ENCODE data around the gene FOXRED1. TPM values are rescaled to one million over a fixed set of nuclear protein-coding genes. Genes with fewer than 3 reads are reported as not detected.

Gene FOXRED1
- total RNA-seq, 1 donor from 2014 or later: 16.3 TPM

DNA sequence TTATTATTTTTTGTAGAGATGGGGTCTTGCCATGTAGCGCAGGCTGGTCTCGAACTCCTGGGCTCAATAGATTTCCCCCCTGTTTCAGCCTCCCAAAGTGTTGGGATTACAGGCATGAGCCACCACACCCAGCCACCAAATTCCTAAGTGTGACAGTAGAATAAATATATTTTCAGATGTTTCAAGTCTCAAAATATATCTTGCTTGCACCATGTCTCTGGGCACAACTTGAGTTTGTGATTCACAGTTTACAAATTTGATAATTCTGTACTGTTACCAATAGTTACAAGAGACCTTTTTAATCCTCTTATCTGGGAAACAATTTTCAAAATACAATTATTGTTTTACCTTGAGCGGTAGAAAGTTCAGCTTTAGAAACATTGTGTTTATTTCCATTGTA, 54.0 kb downstream of the FOXRED1 start:
- Histone ChIP-seq H3K79me2 (ENCODE audit: insufficient read depth, low read length) (no peaks in the 10 kb centered on the region), H3K4me2 (ENCODE audit: low read length) (no peak overlapping the region), H4K20me1 (ENCODE audit: insufficient read depth, low read length) (no peaks in the 10 kb centered on the region), H3K27ac (ENCODE audit: low read depth, low read length) (no peak overlapping the region), H2AFZ (ENCODE audit: low read depth, low read length) (no peak overlapping the region), H3K36me3 (ENCODE audit: insufficient read depth, low read length) (no peaks in the 10 kb centered on the region), H3K9me3 (ENCODE audit: insufficient read depth, low read depth, low read length) (no peaks in the 10 kb centered on the region), H3K4me1 (ENCODE audit: insufficient read depth, low read length) (peaks cover 15% of the 10 kb centered on the region), H3K4me3 (ENCODE audit: insufficient read depth, low read depth, low read length) (no peak overlapping the region), H3K27me3 (ENCODE audit: insufficient read depth, low read length) (no peaks in the 10 kb centered on the region), H3K9ac (ENCODE audit: low read length) (no peak overlapping the region)
- Mint-ChIP-seq H3K36me3 (ENCODE audit: low read depth, unreplicated experiment) (no peaks in the 10 kb centered on the region), H3K27me3 (ENCODE audit: low read depth, unreplicated experiment) (no peaks in the 10 kb centered on the region), H3K27ac (ENCODE audit: unreplicated experiment) (no peak overlapping the region), H3K4me3 (ENCODE audit: unreplicated experiment) (no peak overlapping the region), H3K4me1 (ENCODE audit: low read depth, unreplicated experiment) (peaks cover 20% of the 10 kb centered on the region), H3K9me3 (ENCODE audit: unreplicated experiment) (peaks cover 3% of the 10 kb centered on the region)
- TF ChIP-seq EZH2 (IDR thresholded peaks at IDR 0.05; ENCODE audit: insufficient read depth, low read length): no peak
- TF ChIP-seq, protein P1, sequence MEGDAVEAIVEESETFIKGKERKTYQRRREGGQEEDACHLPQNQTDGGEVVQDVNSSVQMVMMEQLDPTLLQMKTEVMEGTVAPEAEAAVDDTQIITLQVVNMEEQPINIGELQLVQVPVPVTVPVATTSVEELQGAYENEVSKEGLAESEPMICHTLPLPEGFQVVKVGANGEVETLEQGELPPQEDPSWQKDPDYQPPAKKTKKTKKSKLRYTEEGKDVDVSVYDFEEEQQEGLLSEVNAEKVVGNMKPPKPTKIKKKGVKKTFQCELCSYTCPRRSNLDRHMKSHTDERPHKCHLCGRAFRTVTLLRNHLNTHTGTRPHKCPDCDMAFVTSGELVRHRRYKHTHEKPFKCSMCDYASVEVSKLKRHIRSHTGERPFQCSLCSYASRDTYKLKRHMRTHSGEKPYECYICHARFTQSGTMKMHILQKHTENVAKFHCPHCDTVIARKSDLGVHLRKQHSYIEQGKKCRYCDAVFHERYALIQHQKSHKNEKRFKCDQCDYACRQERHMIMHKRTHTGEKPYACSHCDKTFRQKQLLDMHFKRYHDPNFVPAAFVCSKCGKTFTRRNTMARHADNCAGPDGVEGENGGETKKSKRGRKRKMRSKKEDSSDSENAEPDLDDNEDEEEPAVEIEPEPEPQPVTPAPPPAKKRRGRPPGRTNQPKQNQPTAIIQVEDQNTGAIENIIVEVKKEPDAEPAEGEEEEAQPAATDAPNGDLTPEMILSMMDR (IDR thresholded peaks at IDR 0.05; ENCODE audit: insufficient read depth, low read depth, low read length): no peak
- no peak for DNase-seq (ENCODE audit: low read depth)
- no peak for FAIRE-seq

DNA sequence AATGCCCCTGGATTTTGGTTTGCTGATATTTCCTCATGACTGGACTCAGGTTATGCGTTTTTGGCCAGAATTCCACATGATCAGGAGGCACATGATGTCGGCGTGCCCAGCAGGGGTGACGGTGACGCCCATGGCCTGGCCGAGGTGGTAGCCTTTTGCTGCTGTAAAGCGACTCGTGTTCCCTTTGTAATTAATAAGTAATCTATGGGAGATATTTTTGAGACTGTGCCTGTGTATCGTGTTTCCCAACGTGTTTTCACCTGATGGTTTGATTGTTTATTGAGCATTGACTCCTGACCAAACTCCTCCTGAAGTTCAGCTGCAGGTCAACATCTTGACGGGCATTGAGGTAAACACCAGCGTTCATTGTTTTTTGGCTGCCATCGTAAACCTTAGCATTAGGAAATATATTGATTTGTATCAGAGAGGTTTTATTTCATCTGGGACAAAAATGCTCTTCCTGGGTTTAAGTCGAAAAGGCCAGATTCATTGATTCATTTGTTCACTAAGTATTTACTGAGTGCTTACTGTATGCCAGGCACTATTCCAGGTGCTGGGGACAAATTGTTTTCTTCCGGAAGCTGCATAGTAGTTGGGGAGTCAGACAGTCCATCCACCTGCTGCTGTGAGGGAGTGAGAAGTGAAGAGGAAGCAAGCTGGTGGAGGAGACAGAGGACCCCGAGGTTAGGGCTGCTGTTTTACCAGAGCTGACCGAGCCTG, 58.5 kb downstream of the FOXRED1 start:
- Mint-ChIP-seq H3K9me3 (ENCODE audit: unreplicated experiment) (peaks cover 1% of the 10 kb centered on the region), H3K4me3 (ENCODE audit: unreplicated experiment) (no peak overlapping the region), H3K4me1 (ENCODE audit: low read depth, unreplicated experiment) (peaks cover 11% of the 10 kb centered on the region), H3K27me3 (ENCODE audit: low read depth, unreplicated experiment) (no peaks in the 10 kb centered on the region), H3K36me3 (ENCODE audit: low read depth, unreplicated experiment) (peaks cover 8% of the 10 kb centered on the region), H3K27ac (ENCODE audit: unreplicated experiment) (no peak overlapping the region)
- H3K4me3 ChIP-seq (ENCODE audit: insufficient read depth, low read depth, low read length): no peak overlapping the region
- no peaks in the 10 kb centered on the region for H3K9me3 ChIP-seq (ENCODE audit: insufficient read depth, low read depth, low read length)
- no peak overlapping the region for H3K9ac ChIP-seq (ENCODE audit: low read length)
- TF ChIP-seq, protein P1 (IDR thresholded peaks at IDR 0.05; ENCODE audit: insufficient read depth, low read depth, low read length): no peak
- TF ChIP-seq EZH2 (IDR thresholded peaks at IDR 0.05; ENCODE audit: insufficient read depth, low read length): no peak
- H3K4me1 ChIP-seq (ENCODE audit: insufficient read depth, low read length): peaks cover 8% of the 10 kb centered on the region
- H2AFZ ChIP-seq (ENCODE audit: low read depth, low read length): no peak overlapping the region
- DNase-seq (ENCODE audit: low read depth) (no peak), FAIRE-seq (no peak)
- no peaks in the 10 kb centered on the region for H3K27me3 ChIP-seq (ENCODE audit: insufficient read depth, low read length)
- no peaks in the 10 kb centered on the region for H3K79me2 ChIP-seq (ENCODE audit: insufficient read depth, low read length)
- H4K20me1 ChIP-seq (ENCODE audit: insufficient read depth, low read length): peaks cover 1% of the 10 kb centered on the region
- H3K27ac ChIP-seq (ENCODE audit: low read depth, low read length): no peak overlapping the region
- no peak overlapping the region for H3K4me2 ChIP-seq (ENCODE audit: low read length)
- H3K36me3 ChIP-seq (ENCODE audit: insufficient read depth, low read length): no peaks in the 10 kb centered on the region

Other genes starting within 250 kb of the FOXRED1 start
- gene CDON, start 206.3 kb upstream of the FOXRED1 start, total RNA-seq: 15.5 and 17.0 TPM in 2 replicates
- gene RPUSD4, start 57.5 kb upstream of the FOXRED1 start, total RNA-seq: 19.6 and 21.6 TPM in 2 replicates
- gene FAM118B, start 57.4 kb upstream of the FOXRED1 start, total RNA-seq: 27.6 and 28.3 TPM in 2 replicates
- gene SRPRA, start 259 bp upstream of the FOXRED1 start, total RNA-seq: 74.6 and 83.1 TPM in 2 replicates
- gene TIRAP, start 13.9 kb downstream of the FOXRED1 start, total RNA-seq: 6.6 and 6.8 TPM in 2 replicates
- 11.3 and 14.0 TPM in 2 replicates for gene DCPS, start 34.9 kb downstream of the FOXRED1 start, total RNA-seq
- 12.2 and 14.1 TPM in 2 replicates for gene ST3GAL4, start 86.5 kb downstream of the FOXRED1 start, total RNA-seq

All from astrocyte (in vitro differentiated cells and primary cell).